Measurements from ENCODE around the gene USP17L24.
"Not testable (repeated sequence)": the region's sequence is repeated elsewhere in the genome, so short reads cannot be mapped to it uniquely, and the experiment has no call there.

Gene USP17L24, protein sequence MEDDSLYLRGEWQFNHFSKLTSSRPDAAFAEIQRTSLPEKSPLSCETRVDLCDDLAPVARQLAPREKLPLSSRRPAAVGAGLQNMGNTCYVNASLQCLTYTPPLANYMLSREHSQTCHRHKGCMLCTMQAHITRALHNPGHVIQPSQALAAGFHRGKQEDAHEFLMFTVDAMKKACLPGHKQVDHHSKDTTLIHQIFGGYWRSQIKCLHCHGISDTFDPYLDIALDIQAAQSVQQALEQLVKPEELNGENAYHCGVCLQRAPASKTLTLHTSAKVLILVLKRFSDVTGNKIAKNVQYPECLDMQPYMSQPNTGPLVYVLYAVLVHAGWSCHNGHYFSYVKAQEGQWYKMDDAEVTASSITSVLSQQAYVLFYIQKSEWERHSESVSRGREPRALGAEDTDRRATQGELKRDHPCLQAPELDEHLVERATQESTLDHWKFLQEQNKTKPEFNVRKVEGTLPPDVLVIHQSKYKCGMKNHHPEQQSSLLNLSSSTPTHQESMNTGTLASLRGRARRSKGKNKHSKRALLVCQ

DNA sequence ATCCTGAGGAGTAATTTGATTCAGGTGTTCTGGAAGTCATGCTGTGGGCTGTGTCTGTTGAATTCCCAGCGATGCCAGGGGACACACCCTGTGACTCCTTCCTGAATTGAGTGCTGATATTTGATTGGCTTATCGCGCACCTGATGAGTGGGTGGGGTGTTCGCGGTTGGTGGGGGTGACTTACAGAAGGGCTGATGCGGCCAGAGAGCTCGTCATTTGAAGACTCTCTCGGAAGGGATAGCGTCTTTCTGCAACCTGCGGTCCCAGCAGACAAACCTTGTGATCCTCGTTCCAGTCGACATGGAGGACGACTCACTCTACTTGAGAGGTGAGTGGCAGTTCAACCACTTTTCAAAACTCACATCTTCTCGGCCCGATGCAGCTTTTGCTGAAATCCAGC is at the start of gene USP17L24:
Gene USP17L24 (plus strand): TSS at position 301 of the 400 bp plus-strand sequence. CDS start 0 bp downstream, at position 301.
- in situ Hi-C loops (cut with MboI; ENCODE audit: low sequenced_read_pairs) = not testable (repeated sequence)

DNA sequence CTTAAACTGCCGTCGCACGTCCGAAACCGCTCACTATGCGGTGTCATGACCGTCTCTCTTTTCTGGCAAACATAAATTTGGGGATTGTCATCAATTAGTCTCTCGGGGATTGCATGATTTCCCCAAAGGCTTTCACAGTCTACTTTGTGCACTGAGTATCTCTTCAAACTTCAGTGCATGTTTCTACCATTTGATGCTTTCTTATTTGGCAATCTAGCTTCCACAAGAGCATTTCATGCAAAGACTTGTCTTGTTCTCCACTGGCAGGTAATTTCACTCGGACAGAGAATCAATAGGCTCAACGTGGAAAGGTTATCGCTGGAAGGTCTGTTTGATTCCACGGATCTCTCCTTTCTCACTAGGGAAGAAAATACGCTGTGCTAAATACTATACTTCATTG is 774 bp upstream of the USP17L24 start:
- in situ Hi-C loops (cut with MboI; ENCODE audit: low sequenced_read_pairs) = not testable (repeated sequence)

DNA sequence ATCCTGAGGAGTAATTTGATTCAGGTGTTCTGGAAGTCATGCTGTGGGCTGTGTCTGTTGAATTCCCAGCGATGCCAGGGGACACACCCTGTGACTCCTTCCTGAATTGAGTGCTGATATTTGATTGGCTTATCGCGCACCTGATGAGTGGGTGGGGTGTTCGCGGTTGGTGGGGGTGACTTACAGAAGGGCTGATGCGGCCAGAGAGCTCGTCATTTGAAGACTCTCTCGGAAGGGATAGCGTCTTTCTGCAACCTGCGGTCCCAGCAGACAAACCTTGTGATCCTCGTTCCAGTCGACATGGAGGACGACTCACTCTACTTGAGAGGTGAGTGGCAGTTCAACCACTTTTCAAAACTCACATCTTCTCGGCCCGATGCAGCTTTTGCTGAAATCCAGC is 4.6 kb downstream of the USP17L24 start, which contains the start of gene USP17L25:
Gene USP17L25 (plus strand): TSS at position 301 of the 400 bp plus-strand sequence. CDS start 0 bp downstream, at position 301.
- in situ Hi-C loops (cut with MboI; ENCODE audit: low sequenced_read_pairs) = not testable (repeated sequence)

DNA sequence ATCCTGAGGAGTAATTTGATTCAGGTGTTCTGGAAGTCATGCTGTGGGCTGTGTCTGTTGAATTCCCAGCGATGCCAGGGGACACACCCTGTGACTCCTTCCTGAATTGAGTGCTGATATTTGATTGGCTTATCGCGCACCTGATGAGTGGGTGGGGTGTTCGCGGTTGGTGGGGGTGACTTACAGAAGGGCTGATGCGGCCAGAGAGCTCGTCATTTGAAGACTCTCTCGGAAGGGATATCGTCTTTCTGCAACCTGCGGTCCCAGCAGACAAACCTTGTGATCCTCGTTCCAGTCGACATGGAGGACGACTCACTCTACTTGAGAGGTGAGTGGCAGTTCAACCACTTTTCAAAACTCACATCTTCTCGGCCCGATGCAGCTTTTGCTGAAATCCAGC is 9.4 kb downstream of the USP17L24 start, which contains the start of gene USP17L26:
Gene USP17L26 (plus strand): TSS at position 301 of the 400 bp plus-strand sequence. CDS start 0 bp downstream, at position 301.
- in situ Hi-C loops (cut with MboI; ENCODE audit: low sequenced_read_pairs) = not testable (repeated sequence)

DNA sequence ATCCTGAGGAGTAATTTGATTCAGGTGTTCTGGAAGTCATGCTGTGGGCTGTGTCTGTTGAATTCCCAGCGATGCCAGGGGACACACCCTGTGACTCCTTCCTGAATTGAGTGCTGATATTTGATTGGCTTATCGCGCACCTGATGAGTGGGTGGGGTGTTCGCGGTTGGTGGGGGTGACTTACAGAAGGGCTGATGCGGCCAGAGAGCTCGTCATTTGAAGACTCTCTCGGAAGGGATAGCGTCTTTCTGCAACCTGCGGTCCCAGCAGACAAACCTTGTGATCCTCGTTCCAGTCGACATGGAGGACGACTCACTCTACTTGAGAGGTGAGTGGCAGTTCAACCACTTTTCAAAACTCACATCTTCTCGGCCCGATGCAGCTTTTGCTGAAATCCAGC is 14.1 kb downstream of the USP17L24 start, which contains the start of gene USP17L5:
Gene USP17L5 (plus strand): TSS at position 301 of the 400 bp plus-strand sequence. CDS start 0 bp downstream, at position 301.
- in situ Hi-C loops (cut with MboI; ENCODE audit: low sequenced_read_pairs) = not testable (repeated sequence)

DNA sequence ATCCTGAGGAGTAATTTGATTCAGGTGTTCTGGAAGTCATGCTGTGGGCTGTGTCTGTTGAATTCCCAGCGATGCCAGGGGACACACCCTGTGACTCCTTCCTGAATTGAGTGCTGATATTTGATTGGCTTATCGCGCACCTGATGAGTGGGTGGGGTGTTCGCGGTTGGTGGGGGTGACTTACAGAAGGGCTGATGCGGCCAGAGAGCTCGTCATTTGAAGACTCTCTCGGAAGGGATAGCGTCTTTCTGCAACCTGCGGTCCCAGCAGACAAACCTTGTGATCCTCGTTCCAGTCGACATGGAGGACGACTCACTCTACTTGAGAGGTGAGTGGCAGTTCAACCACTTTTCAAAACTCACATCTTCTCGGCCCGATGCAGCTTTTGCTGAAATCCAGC is 18.9 kb downstream of the USP17L24 start, which contains the start of gene USP17L27:
Gene USP17L27 (plus strand): TSS at position 301 of the 400 bp plus-strand sequence. CDS start 0 bp downstream, at position 301.
- in situ Hi-C loops (cut with MboI; ENCODE audit: low sequenced_read_pairs) = not testable (repeated sequence)

DNA sequence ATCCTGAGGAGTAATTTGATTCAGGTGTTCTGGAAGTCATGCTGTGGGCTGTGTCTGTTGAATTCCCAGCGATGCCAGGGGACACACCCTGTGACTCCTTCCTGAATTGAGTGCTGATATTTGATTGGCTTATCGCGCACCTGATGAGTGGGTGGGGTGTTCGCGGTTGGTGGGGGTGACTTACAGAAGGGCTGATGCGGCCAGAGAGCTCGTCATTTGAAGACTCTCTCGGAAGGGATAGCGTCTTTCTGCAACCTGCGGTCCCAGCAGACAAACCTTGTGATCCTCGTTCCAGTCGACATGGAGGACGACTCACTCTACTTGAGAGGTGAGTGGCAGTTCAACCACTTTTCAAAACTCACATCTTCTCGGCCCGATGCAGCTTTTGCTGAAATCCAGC is 23.6 kb downstream of the USP17L24 start, which contains the start of gene USP17L28:
Gene USP17L28 (plus strand): TSS at position 301 of the 400 bp plus-strand sequence. CDS start 0 bp downstream, at position 301.
- in situ Hi-C loops (cut with MboI; ENCODE audit: low sequenced_read_pairs) = not testable (repeated sequence)

DNA sequence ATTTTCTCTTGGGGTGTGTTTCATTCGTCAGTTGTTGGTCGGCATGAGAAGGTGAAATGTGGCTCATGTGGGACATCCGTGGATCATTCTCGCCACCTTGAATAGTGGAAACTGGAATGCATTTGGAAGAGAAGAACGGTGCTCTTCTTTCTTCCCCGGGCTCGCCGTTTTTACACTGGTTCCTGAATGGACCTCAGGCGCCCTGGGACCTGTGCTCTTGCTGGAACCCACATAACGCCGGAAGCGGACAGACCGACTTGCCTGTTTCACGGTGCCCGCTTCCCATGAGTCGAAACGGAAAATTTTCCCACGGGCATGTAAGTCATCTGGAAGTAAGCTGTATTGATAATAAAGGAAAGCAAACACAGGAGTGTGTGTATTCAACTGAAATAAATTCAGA is 25.9 kb downstream of the USP17L24 start:
- in situ Hi-C loops (cut with MboI; ENCODE audit: low sequenced_read_pairs) = not testable (repeated sequence)

DNA sequence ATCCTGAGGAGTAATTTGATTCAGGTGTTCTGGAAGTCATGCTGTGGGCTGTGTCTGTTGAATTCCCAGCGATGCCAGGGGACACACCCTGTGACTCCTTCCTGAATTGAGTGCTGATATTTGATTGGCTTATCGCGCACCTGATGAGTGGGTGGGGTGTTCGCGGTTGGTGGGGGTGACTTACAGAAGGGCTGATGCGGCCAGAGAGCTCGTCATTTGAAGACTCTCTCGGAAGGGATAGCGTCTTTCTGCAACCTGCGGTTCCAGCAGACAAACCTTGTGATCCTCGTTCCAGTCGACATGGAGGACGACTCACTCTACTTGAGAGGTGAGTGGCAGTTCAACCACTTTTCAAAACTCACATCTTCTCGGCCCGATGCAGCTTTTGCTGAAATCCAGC is 28.4 kb downstream of the USP17L24 start, which contains the start of gene USP17L29:
Gene USP17L29 (plus strand): TSS at position 301 of the 400 bp plus-strand sequence. CDS start 0 bp downstream, at position 301.
- in situ Hi-C loops (cut with MboI; ENCODE audit: low sequenced_read_pairs) = not testable (repeated sequence)

DNA sequence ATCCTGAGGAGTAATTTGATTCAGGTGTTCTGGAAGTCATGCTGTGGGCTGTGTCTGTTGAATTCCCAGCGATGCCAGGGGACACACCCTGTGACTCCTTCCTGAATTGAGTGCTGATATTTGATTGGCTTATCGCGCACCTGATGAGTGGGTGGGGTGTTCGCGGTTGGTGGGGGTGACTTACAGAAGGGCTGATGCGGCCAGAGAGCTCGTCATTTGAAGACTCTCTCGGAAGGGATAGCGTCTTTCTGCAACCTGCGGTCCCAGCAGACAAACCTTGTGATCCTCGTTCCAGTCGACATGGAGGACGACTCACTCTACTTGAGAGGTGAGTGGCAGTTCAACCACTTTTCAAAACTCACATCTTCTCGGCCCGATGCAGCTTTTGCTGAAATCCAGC is 37.9 kb downstream of the USP17L24 start, which contains the start of gene USP17L30:
Gene USP17L30 (plus strand): TSS at position 301 of the 400 bp plus-strand sequence. CDS start 0 bp downstream, at position 301.
- in situ Hi-C loops (cut with MboI; ENCODE audit: low sequenced_read_pairs) = not testable (repeated sequence)
